ENCODE measurements around the gene NELL1. TPM values are rescaled to one million over a fixed set of nuclear protein-coding genes. Genes with fewer than 3 reads are reported as not detected.

The NELL1 gene
- total and polyA plus RNA-seq, 2 experiments from 2014 or later = 1.6 TPM; not detected in 1

GRCh38 chr11:20980736-20981135 is 311.4 kb downstream of the NELL1 start:
- Mint-ChIP-seq H3K9me3 (no peaks in the 10 kb centered on the region; the same call in 2 of the 3 replicates), H3K27me3 (ENCODE audit: insufficient read depth, low read depth, poor library complexity) (no peaks in the 10 kb centered on the region), H3K27ac (no peak overlapping the region), H3K4me3 (no peak overlapping the region), H3K36me3 (ENCODE audit: low read depth) (no peaks in the 10 kb centered on the region), H3K4me1 (no peaks in the 10 kb centered on the region; the same call in 2 of the 3 replicates)
- Histone ChIP-seq H3F3A (replicated peaks; ENCODE audit: low read depth) (no peaks in the 10 kb centered on the region), H3K27ac (ENCODE audit: low read depth) (no peak overlapping the region), H3K27me3 (ENCODE audit: insufficient read depth) (no peaks in the 10 kb centered on the region), H3K4me2 (no peak overlapping the region), H3K4me3 (no peak overlapping the region), H2AFZ (no peak overlapping the region), H3K36me3 (ENCODE audit: insufficient read depth) (no peaks in the 10 kb centered on the region), H3K79me2 (replicated peaks; ENCODE audit: insufficient read depth) (no peaks in the 10 kb centered on the region), H4K20me1 (replicated peaks; ENCODE audit: insufficient read depth) (no peaks in the 10 kb centered on the region), H3K9me2 (ENCODE audit: insufficient read depth) (peaks cover 6% of the 10 kb centered on the region; the same call in 1 of the 2 replicates), H3K4me1 (ENCODE audit: insufficient read depth) (no peaks in the 10 kb centered on the region)
- ATAC-seq (no peak), DNase-seq (ENCODE audit: low spot score) (no peak)
- TF ChIP-seq NANOG (IDR thresholded peaks at IDR 0.05; ENCODE audit: borderline replicate concordance) (no peak), CREB1 (CRISPR knock-in tag; IDR thresholded peaks at IDR 0.05; ENCODE audit: low read depth) (no peak), ZNF462 (CRISPR knock-in tag; IDR thresholded peaks at IDR 0.05) (no peak), EZH2phosphoT487 (IDR thresholded peaks at IDR 0.05; ENCODE audit: unreplicated experiment) (no peak), JUNB (IDR thresholded peaks at IDR 0.05; ENCODE audit: unreplicated experiment) (no peak), ZNF114 (CRISPR knock-in tag; IDR thresholded peaks at IDR 0.05) (no peak), REST (IDR thresholded peaks at IDR 0.05; ENCODE audit: unreplicated experiment) (no peak), ZNF331 (CRISPR knock-in tag; IDR thresholded peaks at IDR 0.05; ENCODE audit: low read depth) (no peak)

Data from GM23338 (cell line).